ENCODE measurements around the gene IL34.

The IL34 gene

GRCh38 chr16:70692873-70693671, 46.7 kb downstream of the IL34 start:
- peak overlapping the region; percentile 95 to 100 for H3K27ac ChIP-seq
- H3K4me3 ChIP-seq: peak overlapping the region; percentile 2
- no peak for TF ChIP-seq CTCF (IDR thresholded peaks at IDR 0.05)
- DNase-seq (ENCODE audit: low spot score): no peak

GRCh38 chr16:70694088-70694867, 47.9 kb downstream of the IL34 start:
- no peak for DNase-seq (ENCODE audit: low spot score)
- Histone ChIP-seq H3K4me3 (no peak overlapping the region), H3K27ac (peak overlapping the region; percentile 95 to 100)
- no peak for TF ChIP-seq CTCF (IDR thresholded peaks at IDR 0.05)

GRCh38 chr16:70694868-70695218, 48.5 kb downstream of the IL34 start:
- no peak for DNase-seq (ENCODE audit: low spot score)

GRCh38 chr16:70695331-70696070, 49.1 kb downstream of the IL34 start:
- Histone ChIP-seq H3K27ac (peak overlapping the region; percentile 85 to 95), H3K4me3 (no peak overlapping the region)
- no peak for TF ChIP-seq CTCF (IDR thresholded peaks at IDR 0.05)
- no peak for DNase-seq (ENCODE audit: low spot score)

More at GRCh38 chr16:70694868-70695218, 48.5 kb downstream of the IL34 start:
- Histone ChIP-seq H3K27ac (peak overlapping the region; percentile 95 to 100), H3K4me3 (no peak overlapping the region)
- no peak for TF ChIP-seq CTCF (IDR thresholded peaks at IDR 0.05)

GRCh38 chr16:70696355-70696754, 50.0 kb downstream of the IL34 start:
- TF ChIP-seq CTCF (IDR thresholded peaks at IDR 0.05): no peak
- H3K4me3 ChIP-seq: no peak overlapping the region
- DNase-seq (ENCODE audit: low spot score): no peak
- H3K27ac ChIP-seq: peak overlapping the region; percentile 85 to 95

- Histone ChIP-seq H3K4me3 (no peak overlapping the region), H3K27ac (peak overlapping the region; percentile 85 to 95)
- DNase-seq (ENCODE audit: low spot score): no peak
- no peak for TF ChIP-seq CTCF (IDR thresholded peaks at IDR 0.05)
These were observed 50.7 kb downstream of the IL34 start for GRCh38 chr16:70696952-70697593.
